Spinal cord (tissue), 10 donors: ENCODE data around the gene ZNF397. TPM values are rescaled to one million over a fixed set of nuclear protein-coding genes. Genes with fewer than 3 reads are reported as not detected.
"Not testable (repeated sequence)": the region's sequence is repeated elsewhere in the genome, so short reads cannot be mapped to it uniquely, and the experiment has no call there.

ENCODE experiments used
- DNase-seq, 6 donors: peaks; one replicate each; pipeline versions ENCODE4 v3.0.0 to v3.0.0-alpha.2; 2013 to 2015; ENCODE audit warnings: low spot score in 6 of 6, low read depth in 4 of 6
- H3K27ac ChIP-seq: one replicate; pipeline ENCODE4 v1.5.1; 2013; ENCODE audit warnings: low read depth, low read length, control low read depth
- H3K27me3 ChIP-seq: one replicate; pipeline ENCODE4 v1.6.1; 2013; ENCODE audit warnings: low read length; ENCODE audit not compliant: control insufficient read depth, insufficient read depth
- H3K36me3 ChIP-seq: one replicate; pipeline ENCODE4 v1.6.1; 2013; ENCODE audit warnings: low read length; ENCODE audit not compliant: control insufficient read depth, insufficient read depth
- H3K4me1 ChIP-seq: one replicate; pipeline ENCODE4 v1.6.1; 2013; ENCODE audit warnings: low read length; ENCODE audit not compliant: control insufficient read depth, insufficient read depth
- H3K4me3 ChIP-seq: one replicate; pipeline ENCODE4 v1.5.1; 2013; ENCODE audit warnings: low read depth, low read length, control low read depth
- H3K9me3 ChIP-seq: one replicate; pipeline ENCODE4 v1.6.1; 2013; ENCODE audit warnings: low read length; ENCODE audit not compliant: control insufficient read depth, insufficient read depth
- WGBS: methylation state at CpG from one replicate; pipeline ENCODE4 v1.1.5; 2013; ENCODE audit warnings: missing lambda C conversion rate; ENCODE audit not compliant: insufficient coverage; 5-methylcytosine and 5-hydroxymethylcytosine counted together
- long read RNA-seq, 4 donors: transcript quantifications; one replicate each; lab custom pipeline, GENCODE V29; 2026
- polyA plus RNA-seq, 2 donors: library from polyadenylated mRNA; unstranded; fragments of 120-200 nt; gene quantifications; one replicate each; pipeline ENCODE4 v1.2.1, GENCODE V29; 2013; ENCODE audit not compliant: insufficient read length in 2 of 2
- total RNA-seq, 2 donors: library from RNA; depleted of rRNA in 1 of 2; stranded (reverse); fragments of 120-200 nt in 1 of 2; fragments of >200 nt in 1 of 2; gene quantifications; one replicate each; pipeline versions ENCODE4 v1.2.3 to v1.2.4, GENCODE V29; 2013 to 2014
- donor health status: healthy.

The ZNF397 gene
- total RNA-seq: 10 to 100 TPM; 39.3 to 41.0 TPM
- 10 to 100 TPM; 49.3 to 52.8 TPM for polyA plus RNA-seq
- long read RNA-seq, donor 1, full-length matches to known transcripts: 6 of 6 reads
- long read RNA-seq, donor 1, partial matches to known transcripts: 0 of 6 reads
- long read RNA-seq, donor 1, other reads (novel, unspliced or antisense): 0 of 6 reads
- long read RNA-seq, donor 2, full-length matches to known transcripts: 2 of 2 reads
- long read RNA-seq, donor 2, partial matches to known transcripts: 0 of 2 reads
- long read RNA-seq, donor 2, other reads (novel, unspliced or antisense): 0 of 2 reads
- long read RNA-seq, donor 3, partial matches to known transcripts: 0 of 3 reads
- long read RNA-seq, donor 3, other reads (novel, unspliced or antisense): 0 of 3 reads
- long read RNA-seq, donor 4, transcript ZNF397-210 (2 exons, 558 nt): major isoform, 5 of 10 reads
- long read RNA-seq, donor 4, partial matches to known transcripts: 0 of 10 reads
- long read RNA-seq, donor 4, other reads (novel, unspliced or antisense): 0 of 10 reads

DNA sequence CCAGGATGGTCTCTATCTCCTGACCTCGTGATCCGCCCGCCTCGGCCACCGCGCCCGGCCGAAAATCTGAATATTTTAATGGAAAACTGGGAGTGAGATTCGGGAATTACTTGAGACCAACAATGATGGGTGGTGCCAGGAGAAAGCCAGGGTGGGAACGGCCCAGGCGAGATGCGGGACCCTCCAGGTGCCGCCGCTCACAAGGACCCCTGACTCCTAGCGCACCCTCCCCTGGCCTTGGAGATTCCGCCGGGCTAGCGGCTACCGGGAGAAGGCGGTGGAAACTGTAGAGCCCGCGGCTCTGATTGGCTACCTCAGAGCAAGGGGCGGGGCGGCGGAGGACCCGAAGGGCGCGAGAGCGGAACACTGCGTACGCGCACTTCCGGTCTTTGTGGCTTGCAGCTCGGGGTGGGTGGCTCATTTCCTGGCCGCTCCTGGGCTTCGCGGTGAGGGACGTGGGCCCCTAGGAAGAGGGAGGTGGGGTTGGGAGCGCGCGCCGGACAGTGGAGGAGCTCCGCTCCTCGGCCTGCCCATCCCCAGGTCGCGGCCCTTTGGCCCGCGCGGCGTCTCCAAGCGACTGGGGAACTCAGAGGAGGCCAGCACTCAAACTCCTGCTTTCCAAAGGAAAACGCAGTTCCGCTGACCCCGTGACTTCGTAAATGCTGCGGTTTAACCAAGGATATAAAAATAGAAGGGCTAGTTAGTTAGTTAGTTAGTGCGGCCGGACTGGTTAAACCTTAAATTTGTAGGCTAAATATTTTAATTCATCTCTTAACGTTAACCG, at the start of gene ZNF397:
TSS of gene ZNF397 (plus strand) at position 371 of the 784 bp plus-strand sequence. CDS start 1,437 bp downstream, outside the sequence.
- Histone ChIP-seq H3K9me3 (no peaks in the 10 kb centered on the region), H3K4me3 (peak within 1 kb of the TSS; percentile 94), H3K36me3 (peaks cover 15% of the 10 kb centered on the region), H3K27me3 (no peaks in the 10 kb centered on the region), H3K27ac (peak within 1 kb of the TSS; percentile 95), H3K4me1 (peaks cover 5% of the 10 kb centered on the region)
- DNase-seq: peak; percentile 87 to 99 (median 94)
- under 1% methylated on average over 53 of the region's 60 CpGs for WGBS

DNA sequence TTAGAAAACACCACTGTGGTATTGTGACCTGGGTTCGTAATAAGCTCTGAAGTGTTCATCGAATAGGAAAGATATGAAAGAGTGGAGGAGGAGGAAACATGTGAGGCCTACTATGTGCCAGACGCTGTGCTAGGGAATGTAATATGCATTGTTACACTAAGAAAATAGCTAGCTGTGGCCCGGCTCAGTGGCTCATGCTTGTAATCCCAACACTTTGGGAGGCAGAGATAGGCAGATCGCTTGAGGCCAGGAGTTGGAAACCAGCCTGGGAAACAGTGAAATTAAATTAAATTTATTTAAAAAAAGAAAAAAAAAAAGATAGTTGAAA, 49.2 kb upstream of the ZNF397 start:
- 17% methylated on average over 2 of the region's 5 CpGs for WGBS
- DNase-seq: no peak
- Histone ChIP-seq H3K27me3 (no peaks in the 10 kb centered on the region), H3K4me1 (no peaks in the 10 kb centered on the region), H3K4me3 (no peak overlapping the region), H3K27ac (peak overlapping the region; percentile 79), H3K36me3 (no peaks in the 10 kb centered on the region), H3K9me3 (no peaks in the 10 kb centered on the region)

DNA sequence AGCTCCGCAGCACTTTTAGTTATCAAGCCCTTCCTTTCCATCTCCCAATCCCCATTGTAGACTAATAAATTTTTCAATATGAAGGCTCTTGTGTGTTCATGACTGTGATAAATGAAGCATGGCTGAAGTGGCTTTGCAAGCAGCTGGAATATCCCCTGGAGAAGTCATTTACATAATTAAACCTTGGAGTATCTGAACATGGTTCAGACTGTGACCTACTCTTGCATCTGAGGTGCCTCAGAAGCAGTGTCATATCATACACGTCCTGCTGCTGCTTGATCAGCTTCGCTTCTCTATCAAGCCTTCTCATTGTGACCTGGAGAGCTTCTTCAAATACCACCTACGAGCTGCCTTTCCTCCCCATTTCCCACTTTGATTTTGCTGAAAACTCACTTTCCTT, 48.4 kb upstream of the ZNF397 start:
- H3K36me3 ChIP-seq: no peaks in the 10 kb centered on the region
- H3K27me3 ChIP-seq: no peaks in the 10 kb centered on the region
- H3K4me3 ChIP-seq: no peak overlapping the region
- H3K27ac ChIP-seq: peak overlapping the region; percentile 34
- WGBS: 86% methylated on average over 2 of the region's 4 CpGs
- DNase-seq: peak in 1 of 6 donors; percentile 74
- no peaks in the 10 kb centered on the region for H3K9me3 ChIP-seq
- no peaks in the 10 kb centered on the region for H3K4me1 ChIP-seq

DNA sequence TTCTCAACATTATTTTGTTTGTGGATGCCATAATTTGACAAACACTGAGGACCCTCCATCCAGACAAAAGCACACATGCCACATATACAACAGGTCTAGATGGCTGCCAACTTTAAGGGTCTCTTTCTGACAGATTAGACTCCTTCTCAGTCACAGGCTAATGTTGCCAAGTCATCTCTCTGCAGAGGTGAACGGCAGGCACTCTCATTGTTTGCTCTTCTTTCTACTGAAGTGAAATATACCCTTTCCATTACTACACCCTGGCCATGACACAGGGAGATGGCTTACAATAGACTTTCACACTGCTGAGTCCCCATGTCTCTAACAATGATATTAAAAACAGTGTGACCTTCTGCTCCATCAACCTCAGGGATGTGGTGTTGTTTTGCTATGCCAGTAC, 47.5 kb upstream of the ZNF397 start:
- Histone ChIP-seq H3K36me3 (no peaks in the 10 kb centered on the region), H3K9me3 (no peaks in the 10 kb centered on the region), H3K4me3 (no peak overlapping the region), H3K27ac (no peak overlapping the region), H3K27me3 (no peaks in the 10 kb centered on the region), H3K4me1 (no peaks in the 10 kb centered on the region)
- no peak for DNase-seq
- WGBS: 40% methylated on average over 1 of the region's 1 CpG

DNA sequence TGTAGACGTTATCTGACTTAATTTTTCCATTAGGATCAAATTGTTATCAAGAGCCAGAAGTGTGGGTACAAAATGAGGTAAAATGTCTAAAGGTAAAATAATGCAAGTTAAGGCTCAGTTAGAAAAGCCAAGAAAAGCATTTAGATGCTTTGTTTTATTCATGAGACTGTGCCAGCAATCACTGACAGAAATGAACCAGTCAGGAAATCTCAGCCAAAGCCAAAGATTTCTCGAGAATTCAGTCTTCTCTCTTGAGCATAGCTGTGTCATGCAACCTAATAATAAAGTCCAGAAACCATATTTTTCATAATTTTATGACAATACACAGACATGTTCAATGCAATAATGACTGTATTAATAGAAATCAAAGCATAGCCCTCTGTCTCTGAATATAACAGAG, 43.5 kb upstream of the ZNF397 start:
- Histone ChIP-seq H3K4me3 (no peak overlapping the region), H3K36me3 (no peaks in the 10 kb centered on the region), H3K27ac (no peak overlapping the region), H3K27me3 (no peaks in the 10 kb centered on the region), H3K4me1 (no peaks in the 10 kb centered on the region), H3K9me3 (no peaks in the 10 kb centered on the region)
- peak in 1 of 6 donors; percentile 33 for DNase-seq
- WGBS: 80% methylated on average over 1 of the region's 2 CpGs

DNA sequence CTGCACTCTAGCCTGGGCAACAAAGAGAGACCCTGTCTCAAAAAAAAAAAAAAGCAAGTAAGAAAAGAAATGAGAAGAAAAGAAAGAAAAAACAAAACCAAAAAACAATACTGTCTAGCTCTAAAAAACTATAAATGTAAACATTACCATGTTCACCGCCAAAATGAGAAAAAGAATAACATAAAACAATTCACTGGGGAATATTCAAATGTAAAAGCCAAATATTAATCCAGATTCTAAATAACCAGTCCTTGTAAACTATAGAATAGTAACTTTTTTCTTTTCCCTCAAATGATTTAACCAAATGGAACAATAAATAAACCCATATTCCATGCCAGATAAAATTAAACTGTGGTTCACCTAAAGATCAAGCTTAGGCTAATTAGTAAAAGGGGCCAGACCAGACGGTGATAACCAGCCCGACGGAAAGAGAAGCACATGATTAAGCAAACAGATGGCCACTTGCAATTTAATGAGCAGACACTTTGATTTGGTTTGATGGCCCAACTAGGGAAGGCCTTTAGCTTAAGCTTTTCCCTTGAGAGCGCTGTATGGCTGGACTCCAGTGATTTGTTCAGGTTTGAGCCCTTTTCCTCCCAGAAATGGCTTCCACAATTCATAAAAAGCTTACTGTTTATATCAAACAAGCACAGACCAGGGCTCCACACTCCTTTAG, 39.4 kb upstream of the ZNF397 start:
- H3K27me3 ChIP-seq: no peaks in the 10 kb centered on the region
- WGBS: 50% methylated on average over 1 of the region's 5 CpGs
- H3K27ac ChIP-seq: no peak overlapping the region
- H3K4me3 ChIP-seq: no peak overlapping the region
- H3K4me1 ChIP-seq: no peaks in the 10 kb centered on the region
- no peaks in the 10 kb centered on the region for H3K36me3 ChIP-seq
- H3K9me3 ChIP-seq: peaks cover 2% of the 10 kb centered on the region
- peak in 2 of 6 donors; percentile 53 to 69 for DNase-seq

DNA sequence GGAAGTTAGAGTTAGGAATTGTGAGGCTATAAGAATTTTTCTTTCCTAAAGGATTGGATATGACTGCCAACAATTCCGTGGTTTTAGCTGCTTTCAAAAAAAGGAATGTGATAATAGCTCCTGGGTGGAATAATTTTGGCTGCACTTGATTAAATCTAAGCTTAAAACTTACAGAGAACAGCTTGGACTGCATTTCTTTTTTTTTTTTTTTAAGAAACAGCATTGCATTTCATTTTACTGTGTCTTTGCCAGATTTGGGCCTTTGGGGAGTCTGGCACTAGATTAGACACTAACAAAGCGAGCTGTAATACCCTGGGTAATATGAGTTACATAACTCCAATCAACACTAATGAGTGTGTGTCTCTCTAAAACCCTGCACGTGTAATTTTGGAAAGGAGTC, 37.8 kb upstream of the ZNF397 start:
- Histone ChIP-seq H3K27me3 (no peaks in the 10 kb centered on the region), H3K4me1 (no peaks in the 10 kb centered on the region), H3K27ac (no peak overlapping the region), H3K4me3 (no peak overlapping the region), H3K9me3 (peaks cover 2% of the 10 kb centered on the region), H3K36me3 (no peaks in the 10 kb centered on the region)
- DNase-seq: peak in 2 of 6 donors; percentile 77 to 88
- no CpG with 5 or more reads among the region's 3 CpGs for WGBS

DNA sequence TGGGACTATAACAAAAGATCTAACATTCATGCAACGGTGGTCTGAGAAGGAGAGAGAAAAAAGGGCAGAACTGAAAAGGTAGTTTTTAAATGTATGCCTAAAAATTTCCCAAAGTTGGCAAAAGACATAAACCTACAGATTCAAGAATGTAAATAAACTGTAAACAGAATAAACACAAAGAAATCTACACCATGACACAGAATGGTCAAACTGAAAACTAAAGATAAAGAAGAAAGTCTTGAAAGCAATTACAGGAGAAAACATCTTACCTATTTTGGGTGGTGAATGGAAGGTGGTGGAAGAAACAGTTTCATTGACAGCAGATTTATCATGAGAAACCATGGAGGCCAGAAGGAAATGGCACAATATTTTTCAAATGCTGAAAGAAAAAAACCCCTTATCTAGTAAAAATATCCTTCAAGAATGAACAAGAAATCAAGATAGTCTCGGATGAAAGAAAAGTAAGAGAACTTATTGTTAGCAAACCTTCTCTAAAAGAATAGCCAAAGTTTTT, 35.6 kb upstream of the ZNF397 start:
- H3K36me3 ChIP-seq: no peaks in the 10 kb centered on the region
- H3K4me1 ChIP-seq: no peaks in the 10 kb centered on the region
- H3K27me3 ChIP-seq: no peaks in the 10 kb centered on the region
- H3K9me3 ChIP-seq: peaks cover 2% of the 10 kb centered on the region
- no CpG with 5 or more reads among the region's 2 CpGs for WGBS
- no peak overlapping the region for H3K27ac ChIP-seq
- H3K4me3 ChIP-seq: no peak overlapping the region
- DNase-seq: no peak

DNA sequence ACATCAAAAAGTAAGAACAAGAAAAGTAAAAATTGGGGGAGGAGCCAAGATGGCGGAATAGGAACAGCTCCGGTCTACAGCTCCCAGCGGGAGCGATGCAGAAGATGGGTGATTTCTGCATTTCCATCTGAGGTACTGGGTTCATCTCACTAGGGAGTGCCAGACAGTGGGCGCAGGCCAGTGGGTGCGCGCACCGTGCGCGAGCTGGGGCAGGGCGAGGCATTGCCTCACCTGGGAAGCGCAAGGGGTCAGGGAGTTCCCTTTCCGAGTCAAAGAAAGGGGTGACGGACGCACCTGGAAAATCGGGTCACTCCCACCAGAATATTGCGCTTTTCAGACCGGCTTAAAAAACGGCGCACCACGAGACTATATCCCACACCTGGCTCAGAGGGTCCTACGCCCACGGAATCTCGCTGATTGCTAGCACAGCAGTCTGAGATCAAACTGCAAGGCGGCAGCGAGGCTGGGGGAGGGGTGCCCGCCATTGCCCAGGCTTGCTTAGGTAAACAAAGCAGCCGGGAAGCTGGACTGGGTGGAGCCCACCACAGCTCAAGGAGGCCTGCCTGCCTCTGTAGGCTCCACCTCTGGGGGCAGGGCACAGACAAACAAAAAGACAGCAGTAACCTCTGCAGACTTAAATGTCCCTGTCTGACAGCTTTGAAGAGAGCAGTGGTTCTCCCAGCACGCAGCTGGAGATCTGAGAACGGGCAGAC, 34.9 kb upstream of the ZNF397 start:
- not testable (repeated sequence) for H3K27me3 ChIP-seq, H3K4me3 ChIP-seq, H3K9me3 ChIP-seq, H3K4me1 ChIP-seq, DNase-seq, H3K27ac ChIP-seq, H3K36me3 ChIP-seq
- 100% methylated on average over 4 of the region's 30 CpGs for whole genome bisulfite sequencing
